ENCODE results near the gene ZKSCAN5. TPM values are rescaled to one million over a fixed set of nuclear protein-coding genes. Genes with fewer than 3 reads are reported as not detected.

The ZKSCAN5 gene
- total RNA-seq, 1 donor: 12.3 TPM

DNA sequence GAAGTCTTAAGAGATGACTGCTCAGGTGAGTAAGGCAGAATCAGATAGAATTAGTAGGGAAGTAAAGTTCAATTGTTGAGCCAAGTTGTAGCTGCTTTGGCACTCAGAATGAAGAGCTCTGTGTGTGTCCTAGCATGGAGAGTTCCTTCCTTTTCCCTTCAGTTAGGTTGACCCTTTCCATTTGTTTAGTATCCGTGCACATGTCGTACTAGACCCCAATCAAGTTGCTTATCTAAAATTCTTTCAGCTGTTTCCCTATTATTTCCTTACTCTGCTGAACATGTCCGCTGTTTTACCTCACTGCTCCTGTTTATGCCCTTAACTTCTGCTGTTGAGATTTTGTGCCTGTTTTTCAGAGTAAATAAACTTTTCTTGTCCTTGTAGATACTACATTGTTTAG is 67.3 kb downstream of the ZKSCAN5 start:
- no peak for TF ChIP-seq CTCF (IDR thresholded peaks at IDR 0.05; ENCODE audit: extremely low read depth, low read depth, low read length)
- H3K27me3 ChIP-seq (ENCODE audit: insufficient read depth, low read length): no peaks in the 10 kb centered on the region
- H3K4me1 ChIP-seq (ENCODE audit: insufficient read depth, low read length): no peaks in the 10 kb centered on the region
- H2AFZ ChIP-seq (ENCODE audit: low read length): no peak overlapping the region
- no peak overlapping the region for H3K27ac ChIP-seq (ENCODE audit: low read depth, low read length)
- no peak overlapping the region for H3K4me2 ChIP-seq (ENCODE audit: insufficient read depth, low read length)
- DNase-seq (ENCODE audit: insufficient read length, low spot score, missing footprints): no peak
- peaks cover 55% of the 10 kb centered on the region for H3K36me3 ChIP-seq (ENCODE audit: insufficient read depth, low read length)
- H3K4me3 ChIP-seq (ENCODE audit: insufficient read depth, low read length): no peak overlapping the region
- H4K20me1 ChIP-seq (ENCODE audit: insufficient read depth, low read length): peaks cover 15% of the 10 kb centered on the region
- peaks cover 22% of the 10 kb centered on the region for H3K79me2 ChIP-seq (ENCODE audit: insufficient read depth, low read length)
- no peaks in the 10 kb centered on the region for H3K9me3 ChIP-seq (ENCODE audit: low read depth, low read length)

DNA sequence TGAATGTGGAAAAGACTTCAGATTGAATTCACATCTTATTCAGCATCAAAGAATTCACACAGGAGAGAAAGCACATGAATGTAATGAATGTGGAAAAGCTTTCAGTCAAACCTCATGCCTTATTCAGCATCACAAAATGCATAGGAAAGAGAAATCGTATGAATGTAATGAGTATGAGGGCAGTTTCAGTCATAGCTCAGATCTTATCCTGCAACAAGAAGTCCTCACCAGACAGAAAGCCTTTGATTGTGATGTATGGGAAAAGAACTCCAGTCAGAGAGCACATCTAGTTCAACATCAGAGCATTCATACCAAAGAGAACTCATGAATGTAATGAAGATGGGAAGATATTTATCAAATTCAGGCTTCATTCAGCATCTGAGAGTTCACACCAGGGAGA is 68.8 kb downstream of the ZKSCAN5 start:
- Histone ChIP-seq H3K27ac (ENCODE audit: low read depth, low read length) (no peak overlapping the region), H3K36me3 (ENCODE audit: insufficient read depth, low read length) (peaks cover 55% of the 10 kb centered on the region), H3K4me3 (ENCODE audit: insufficient read depth, low read length) (no peak overlapping the region), H3K27me3 (ENCODE audit: insufficient read depth, low read length) (no peaks in the 10 kb centered on the region), H3K9me3 (ENCODE audit: low read depth, low read length) (no peaks in the 10 kb centered on the region), H2AFZ (ENCODE audit: low read length) (no peak overlapping the region), H3K4me1 (ENCODE audit: insufficient read depth, low read length) (peaks cover 4% of the 10 kb centered on the region), H3K79me2 (ENCODE audit: insufficient read depth, low read length) (peaks cover 15% of the 10 kb centered on the region), H4K20me1 (ENCODE audit: insufficient read depth, low read length) (peaks cover 15% of the 10 kb centered on the region), H3K4me2 (ENCODE audit: insufficient read depth, low read length) (no peak overlapping the region)
- no peak for TF ChIP-seq CTCF (IDR thresholded peaks at IDR 0.05; ENCODE audit: extremely low read depth, low read depth, low read length)
- DNase-seq (ENCODE audit: insufficient read length, low spot score, missing footprints): no peak

DNA sequence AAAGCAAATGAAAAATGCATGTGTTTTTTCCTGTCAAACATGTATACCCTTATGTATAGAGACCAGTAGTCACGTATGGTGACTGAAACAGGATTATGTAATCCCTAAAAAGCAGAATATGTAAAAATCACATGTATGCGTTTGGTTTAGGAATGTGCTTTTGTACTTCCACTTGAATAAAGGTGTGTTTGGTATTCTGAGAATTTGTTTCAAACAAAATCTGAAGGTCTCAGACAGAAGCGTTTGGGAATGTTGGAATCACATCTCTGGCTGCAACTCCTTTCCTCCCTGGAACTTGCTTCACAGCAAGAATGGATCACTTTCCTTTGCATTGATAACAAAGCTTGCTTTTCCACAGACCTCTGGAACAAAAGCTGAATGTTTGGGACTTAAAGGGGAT is 71.8 kb downstream of the ZKSCAN5 start:
- no peak for TF ChIP-seq CTCF (IDR thresholded peaks at IDR 0.05; ENCODE audit: extremely low read depth, low read depth, low read length)
- DNase-seq (ENCODE audit: insufficient read length, low spot score, missing footprints): peak; percentile 42
- Histone ChIP-seq H4K20me1 (ENCODE audit: insufficient read depth, low read length) (peaks cover 8% of the 10 kb centered on the region), H2AFZ (ENCODE audit: low read length) (no peak overlapping the region), H3K9me3 (ENCODE audit: low read depth, low read length) (no peaks in the 10 kb centered on the region), H3K27me3 (ENCODE audit: insufficient read depth, low read length) (no peaks in the 10 kb centered on the region), H3K4me2 (ENCODE audit: insufficient read depth, low read length) (no peak overlapping the region), H3K4me3 (ENCODE audit: insufficient read depth, low read length) (no peak overlapping the region), H3K36me3 (ENCODE audit: insufficient read depth, low read length) (peaks cover 31% of the 10 kb centered on the region), H3K79me2 (ENCODE audit: insufficient read depth, low read length) (no peaks in the 10 kb centered on the region), H3K27ac (ENCODE audit: low read depth, low read length) (no peak overlapping the region), H3K4me1 (ENCODE audit: insufficient read depth, low read length) (peaks cover 17% of the 10 kb centered on the region)

DNA sequence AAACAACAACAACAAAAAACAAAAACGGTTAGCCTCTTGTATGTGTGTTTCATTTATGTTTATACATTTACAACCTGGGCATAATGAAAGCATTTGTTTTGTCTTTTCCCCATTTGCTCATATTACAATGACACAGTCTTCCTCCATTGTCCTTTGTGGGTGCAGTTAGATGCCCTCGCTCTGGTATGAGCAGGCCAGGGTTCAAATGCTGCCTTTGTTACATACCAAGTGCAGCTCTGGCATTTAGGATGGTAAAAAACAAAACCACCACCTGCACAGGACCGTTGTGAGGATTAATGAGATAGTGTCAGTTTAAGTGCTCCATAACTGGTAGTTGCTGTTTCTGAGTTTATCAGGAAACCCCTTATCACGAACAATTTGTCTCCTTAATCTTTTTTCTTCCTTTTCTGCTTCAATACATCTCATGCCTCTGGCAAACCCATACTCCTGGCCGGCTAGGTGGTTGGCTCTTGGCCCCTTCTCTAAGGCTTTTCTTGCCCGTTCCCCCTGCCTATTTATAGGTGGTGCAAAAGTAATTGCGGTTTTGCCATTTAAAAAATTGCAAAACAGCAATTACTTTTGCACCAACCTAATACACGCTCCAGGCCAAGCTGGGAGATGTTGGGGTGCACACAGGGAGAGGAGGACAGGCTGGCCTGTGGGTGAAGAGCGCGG is 75.0 kb downstream of the ZKSCAN5 start:
- Histone ChIP-seq H3K4me1 (ENCODE audit: insufficient read depth, low read length) (peaks cover 17% of the 10 kb centered on the region), H3K36me3 (ENCODE audit: insufficient read depth, low read length) (peaks cover 6% of the 10 kb centered on the region), H3K4me3 (ENCODE audit: insufficient read depth, low read length) (peak overlapping the region; percentile 76), H4K20me1 (ENCODE audit: insufficient read depth, low read length) (peaks cover 6% of the 10 kb centered on the region), H3K79me2 (ENCODE audit: insufficient read depth, low read length) (no peaks in the 10 kb centered on the region), H3K27ac (ENCODE audit: low read depth, low read length) (no peak overlapping the region), H3K27me3 (ENCODE audit: insufficient read depth, low read length) (peaks cover 3% of the 10 kb centered on the region), H3K4me2 (ENCODE audit: insufficient read depth, low read length) (peak overlapping the region; percentile 94), H3K9me3 (ENCODE audit: low read depth, low read length) (no peaks in the 10 kb centered on the region), H2AFZ (ENCODE audit: low read length) (peak overlapping the region; percentile 92)
- TF ChIP-seq CTCF (IDR thresholded peaks at IDR 0.05; ENCODE audit: extremely low read depth, low read depth, low read length): no peak
- peak; percentile 44 for DNase-seq (ENCODE audit: insufficient read length, low spot score, missing footprints)
